PC-3 (cell line): Measurements from ENCODE around the gene JPH3. TPM values are rescaled to one million over a fixed set of nuclear protein-coding genes. Genes with fewer than 3 reads are reported as not detected.

ENCODE experiments used
- ATAC-seq: fragments of 200-7000 bp; cut with Tn5 transposase; 2 replicates; pipeline ENCODE4 v1.9.1; 2020; ENCODE audit warnings: mild to moderate bottlenecking, moderate library complexity
- BruUV-seq: library from RNA; stranded (reverse); fragments of 400-500 nt; replicated peaks from 2 replicates; lab custom pipeline; 2021; lab: Mats Ljungman, UMichigan
- CTCF ChIA-PET: fragments of 300-600 bp; sonication (Branson Sonifier 250); formaldehyde crosslinking; loops from one replicate; lab custom pipeline; 2022; ENCODE audit warnings: antibody characterized with exemption; lab: Charles Lee
- POLR2A ChIA-PET: fragments of 300-600 bp; sonication (Branson Sonifier 250); formaldehyde crosslinking; loops from one replicate; lab custom pipeline; 2022; ENCODE audit warnings: antibody characterized with exemption; ENCODE audit not compliant: unreplicated experiment; lab: Charles Lee
- DNase-seq: peaks from one replicate; pipeline ENCODE4 v3.0.0-alpha.2; 2015
- H2AFZ ChIP-seq: fragments of 300-600 bp; sonication (generic); 2 replicates; pipeline ENCODE4 v1.6.0; 2016; ENCODE audit warnings: antibody characterized with exemption, low read length
- H3F3A ChIP-seq: fragments of 300-600 bp; sonication (generic); one replicate; pipeline ENCODE4 v1.6.0; 2017; ENCODE audit warnings: antibody characterized with exemption, low read length, control low read depth, mild to moderate bottlenecking; ENCODE audit not compliant: unreplicated experiment
- H3K27ac ChIP-seq: fragments of 300-600 bp; sonication (generic); 2 replicates; pipeline ENCODE4 v1.5.1; 2016; ENCODE audit warnings: mild to moderate bottlenecking, low read length
- H3K27me3 ChIP-seq: fragments of 300-600 bp; sonication (generic); 2 replicates; pipeline ENCODE4 v1.6.1; 2016; ENCODE audit warnings: low read length, mixed read lengths
- H3K36me3 ChIP-seq: fragments of 300-600 bp; sonication (generic); 2 replicates; pipeline ENCODE4 v1.6.1; 2016; ENCODE audit warnings: low read depth, mixed run types, low read length, mixed read lengths
- H3K4me1 ChIP-seq: fragments of 300-600 bp; sonication (generic); 2 replicates; pipeline ENCODE4 v1.5.1; 2016; ENCODE audit warnings: low read length; ENCODE audit not compliant: insufficient read depth
- H3K4me2 ChIP-seq: fragments of 300-600 bp; sonication (generic); 2 replicates; pipeline ENCODE4 v1.6.0; 2016; ENCODE audit warnings: low read length
- H3K4me3 ChIP-seq: fragments of 300-600 bp; sonication (generic); 2 replicates; pipeline ENCODE4 v1.5.1; 2016; ENCODE audit warnings: mild to moderate bottlenecking, low read length, mixed read lengths
- H3K79me2 ChIP-seq: fragments of 300-600 bp; sonication (generic); 2 replicates; pipeline ENCODE4 v1.6.1; 2017; ENCODE audit warnings: low read length, mixed read lengths
- H3K9ac ChIP-seq: fragments of 300-600 bp; sonication (generic); 2 replicates; pipeline ENCODE4 v1.6.0; 2016; ENCODE audit warnings: mild to moderate bottlenecking, low read length
- H3K9me2 ChIP-seq: fragments of 300-600 bp; sonication (generic); replicated peaks from 2 replicates; pipeline ENCODE4 v1.6.1; 2016; ENCODE audit warnings: mixed run types, low read length, mixed read lengths
- H3K9me3 ChIP-seq: fragments of 300-600 bp; sonication (generic); 2 replicates; pipeline ENCODE4 v1.6.1; 2016; ENCODE audit warnings: low read length, mixed read lengths
- H4K20me1 ChIP-seq: fragments of 300-600 bp; sonication (generic); 2 replicates; pipeline ENCODE4 v1.6.1; 2016; ENCODE audit warnings: low read length, mixed read lengths
- EZH2 ChIP-seq: fragments of 300-600 bp; sonication (generic); IDR thresholded peaks from one replicate; pipeline ENCODE4 v1.6.1; 2017; ENCODE audit warnings: antibody characterized with exemption, mild to moderate bottlenecking, low read length; ENCODE audit not compliant: unreplicated experiment
- EZH2phosphoT487 ChIP-seq: fragments of 300-600 bp; sonication (generic); IDR thresholded peaks from 2 replicates; pipeline ENCODE4 v1.6.1; 2018; ENCODE audit warnings: mild to moderate bottlenecking, antibody characterized with exemption, low read length, borderline replicate concordance
- intact Hi-C: fragments of 100-400 bp; cut with micrococcal nuclease; formaldehyde crosslinking; loops from 2 replicates; pipeline ENCODE4 v1.9.0; 2023
- total RNA-seq: library from RNA; depleted of rRNA; stranded (reverse); fragments of >200 nt; gene quantifications from 2 replicates; pipeline ENCODE4 v1.2.3, GENCODE V29; 2014
- TF ChIP-seq, protein P1 (sequence below): fragments of 300-600 bp; sonication (generic); conservative IDR thresholded peaks from 2 replicates; pipeline ENCODE4 v1.5.1; 2017; ENCODE audit warnings: antibody characterized with exemption, low read depth, mild to moderate bottlenecking, low read length

Gene JPH3
- total RNA-seq, 1 experiment from 2014 or later: not detected

DNA sequence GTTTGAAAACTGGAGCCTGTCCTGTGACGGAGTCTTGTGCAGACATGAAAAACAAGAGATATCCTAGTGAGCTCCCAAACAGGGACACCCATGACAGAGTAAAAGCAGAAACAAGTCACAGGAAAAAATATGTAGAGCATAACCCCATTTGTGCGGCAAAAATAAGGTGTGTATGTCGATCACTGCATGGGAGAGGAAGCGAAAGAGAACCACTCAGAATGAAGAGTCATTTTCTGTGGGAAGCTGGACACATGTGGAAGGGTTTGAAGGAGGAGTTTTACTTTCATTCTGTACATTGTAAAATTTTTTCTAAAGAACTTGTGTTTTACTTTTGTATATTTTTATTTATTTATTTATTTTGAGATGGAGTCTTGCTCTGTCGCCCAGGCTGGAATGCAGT, 72.1 kb downstream of the JPH3 start:
- Histone ChIP-seq H3K27ac (no peak overlapping the region), H4K20me1 (no peaks in the 10 kb centered on the region), H3K9ac (no peak overlapping the region), H3K27me3 (no peaks in the 10 kb centered on the region), H3K36me3 (no peaks in the 10 kb centered on the region), H3F3A (no peaks in the 10 kb centered on the region), H3K9me2 (no peaks in the 10 kb centered on the region), H3K79me2 (no peaks in the 10 kb centered on the region), H3K4me2 (no peak overlapping the region), H3K4me3 (no peak overlapping the region), H3K9me3 (no peaks in the 10 kb centered on the region), H3K4me1 (no peaks in the 10 kb centered on the region), H2AFZ (no peak overlapping the region)
- no peak for TF ChIP-seq EZH2phosphoT487
- DNase-seq (no peak), ATAC-seq (no peak)
- POLR2A ChIA-PET: no interaction called here
- CTCF ChIA-PET: no interaction called here
- BruUV-seq: no TSS peak
- intact Hi-C loops: no loop called here

DNA sequence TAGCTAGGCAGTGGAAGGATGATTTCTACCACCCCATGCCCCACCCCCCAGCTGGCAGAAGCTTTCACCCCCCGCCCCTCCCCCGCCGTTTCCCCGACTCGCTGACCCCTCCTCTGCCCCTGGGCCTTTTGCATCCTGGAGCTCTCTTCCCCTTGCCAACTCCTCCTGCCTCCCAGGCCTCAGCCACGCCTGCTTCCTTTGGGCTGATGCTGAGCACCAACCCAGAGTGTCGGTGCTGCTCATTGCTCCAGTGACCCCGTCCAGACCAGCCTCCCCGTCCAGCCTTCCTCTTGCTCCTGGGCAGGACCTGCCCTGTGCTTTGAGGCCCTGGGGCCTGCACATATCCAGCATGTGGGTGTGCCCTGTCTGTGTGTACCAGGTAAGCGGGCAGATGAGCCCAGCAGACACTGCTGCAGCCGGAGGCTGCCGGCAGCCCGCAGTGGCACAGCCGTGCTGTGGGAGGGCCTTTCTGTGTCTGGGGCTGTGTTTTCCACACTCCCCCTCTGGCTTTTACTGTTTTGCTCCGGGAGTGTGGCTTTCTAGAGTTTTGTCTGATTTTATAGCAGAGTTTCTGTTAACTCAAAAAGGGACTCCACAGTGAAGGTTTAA, 72.9 kb downstream of the JPH3 start:
- intact Hi-C loops: no loop called here
- CTCF ChIA-PET: no interaction called here
- ATAC-seq: no peak; the same call in 1 of the 2 replicates

DNA sequence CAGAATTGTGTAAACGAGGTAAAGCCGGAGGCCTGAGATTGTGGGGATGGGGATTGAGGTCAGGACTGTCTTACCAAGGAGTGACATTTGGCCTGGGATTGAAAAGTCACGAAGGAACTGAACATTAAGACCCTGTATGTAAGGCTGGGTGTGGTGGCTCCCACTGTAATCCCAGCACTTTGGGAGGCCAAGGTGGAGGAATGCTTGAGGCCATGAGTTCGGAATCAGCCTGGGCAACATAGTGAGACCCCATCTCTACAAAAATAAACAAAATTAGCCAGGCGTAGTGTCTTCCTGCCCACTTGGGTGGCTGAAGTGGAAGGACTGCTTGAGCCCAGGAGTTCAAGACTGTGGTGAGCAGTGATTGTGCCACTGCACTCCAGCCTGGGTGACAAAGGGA, 75.5 kb downstream of the JPH3 start:
- ATAC-seq: no peak
- Histone ChIP-seq H3K79me2 (no peaks in the 10 kb centered on the region), H3K4me1 (no peaks in the 10 kb centered on the region), H3K4me3 (no peak overlapping the region), H2AFZ (no peak overlapping the region), H3K36me3 (no peaks in the 10 kb centered on the region), H3K4me2 (no peak overlapping the region), H3K27ac (no peak overlapping the region), H4K20me1 (no peaks in the 10 kb centered on the region), H3K9me2 (no peaks in the 10 kb centered on the region), H3K9ac (no peak overlapping the region), H3F3A (no peaks in the 10 kb centered on the region), H3K9me3 (no peaks in the 10 kb centered on the region), H3K27me3 (no peaks in the 10 kb centered on the region)
- no peak for DNase-seq
- CTCF ChIA-PET: no interaction called here
- POLR2A ChIA-PET: no interaction called here
- intact Hi-C loops: no loop called here
- TF ChIP-seq, protein P1, sequence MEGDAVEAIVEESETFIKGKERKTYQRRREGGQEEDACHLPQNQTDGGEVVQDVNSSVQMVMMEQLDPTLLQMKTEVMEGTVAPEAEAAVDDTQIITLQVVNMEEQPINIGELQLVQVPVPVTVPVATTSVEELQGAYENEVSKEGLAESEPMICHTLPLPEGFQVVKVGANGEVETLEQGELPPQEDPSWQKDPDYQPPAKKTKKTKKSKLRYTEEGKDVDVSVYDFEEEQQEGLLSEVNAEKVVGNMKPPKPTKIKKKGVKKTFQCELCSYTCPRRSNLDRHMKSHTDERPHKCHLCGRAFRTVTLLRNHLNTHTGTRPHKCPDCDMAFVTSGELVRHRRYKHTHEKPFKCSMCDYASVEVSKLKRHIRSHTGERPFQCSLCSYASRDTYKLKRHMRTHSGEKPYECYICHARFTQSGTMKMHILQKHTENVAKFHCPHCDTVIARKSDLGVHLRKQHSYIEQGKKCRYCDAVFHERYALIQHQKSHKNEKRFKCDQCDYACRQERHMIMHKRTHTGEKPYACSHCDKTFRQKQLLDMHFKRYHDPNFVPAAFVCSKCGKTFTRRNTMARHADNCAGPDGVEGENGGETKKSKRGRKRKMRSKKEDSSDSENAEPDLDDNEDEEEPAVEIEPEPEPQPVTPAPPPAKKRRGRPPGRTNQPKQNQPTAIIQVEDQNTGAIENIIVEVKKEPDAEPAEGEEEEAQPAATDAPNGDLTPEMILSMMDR: no peak
- TF ChIP-seq EZH2: no peak
- no peak for TF ChIP-seq EZH2phosphoT487
- no TSS peak for BruUV-seq

More for the DNA sequence above, 72.9 kb downstream of the JPH3 start:
- no peak overlapping the region for H3K9ac ChIP-seq
- BruUV-seq: no TSS peak
- H3K4me1 ChIP-seq: no peaks in the 10 kb centered on the region
- no peaks in the 10 kb centered on the region for H3K27me3 ChIP-seq
- H3K9me3 ChIP-seq: no peaks in the 10 kb centered on the region
- H3K79me2 ChIP-seq: no peaks in the 10 kb centered on the region
- H3K36me3 ChIP-seq: no peaks in the 10 kb centered on the region
- no peak for DNase-seq
- no peaks in the 10 kb centered on the region for H3F3A ChIP-seq
- TF ChIP-seq EZH2phosphoT487: no peak
- TF ChIP-seq EZH2: no peak
- TF ChIP-seq, protein P1: no peak
- no peaks in the 10 kb centered on the region for H3K9me2 ChIP-seq
- POLR2A ChIA-PET: no interaction called here
- H3K27ac ChIP-seq: no peak overlapping the region
- H2AFZ ChIP-seq: no peak overlapping the region
- no peak overlapping the region for H3K4me3 ChIP-seq
- no peaks in the 10 kb centered on the region for H4K20me1 ChIP-seq
- H3K4me2 ChIP-seq: no peak overlapping the region
